GM12874 (cell line): ENCODE results near the gene FAM83G.

ENCODE experiments used
- TF ChIP-seq, protein P1 (sequence below): IDR thresholded peaks from 2 replicates; pipeline ENCODE4 v1.5.1; 2011; ENCODE audit warnings: low read depth, mild to moderate bottlenecking, control low read depth, low read length, moderate library complexity; ENCODE audit not compliant: insufficient read depth

The FAM83G gene

GRCh38 chr17:18949566-18949965, 55.0 kb downstream of the FAM83G start:
- TF ChIP-seq, protein P1, sequence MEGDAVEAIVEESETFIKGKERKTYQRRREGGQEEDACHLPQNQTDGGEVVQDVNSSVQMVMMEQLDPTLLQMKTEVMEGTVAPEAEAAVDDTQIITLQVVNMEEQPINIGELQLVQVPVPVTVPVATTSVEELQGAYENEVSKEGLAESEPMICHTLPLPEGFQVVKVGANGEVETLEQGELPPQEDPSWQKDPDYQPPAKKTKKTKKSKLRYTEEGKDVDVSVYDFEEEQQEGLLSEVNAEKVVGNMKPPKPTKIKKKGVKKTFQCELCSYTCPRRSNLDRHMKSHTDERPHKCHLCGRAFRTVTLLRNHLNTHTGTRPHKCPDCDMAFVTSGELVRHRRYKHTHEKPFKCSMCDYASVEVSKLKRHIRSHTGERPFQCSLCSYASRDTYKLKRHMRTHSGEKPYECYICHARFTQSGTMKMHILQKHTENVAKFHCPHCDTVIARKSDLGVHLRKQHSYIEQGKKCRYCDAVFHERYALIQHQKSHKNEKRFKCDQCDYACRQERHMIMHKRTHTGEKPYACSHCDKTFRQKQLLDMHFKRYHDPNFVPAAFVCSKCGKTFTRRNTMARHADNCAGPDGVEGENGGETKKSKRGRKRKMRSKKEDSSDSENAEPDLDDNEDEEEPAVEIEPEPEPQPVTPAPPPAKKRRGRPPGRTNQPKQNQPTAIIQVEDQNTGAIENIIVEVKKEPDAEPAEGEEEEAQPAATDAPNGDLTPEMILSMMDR: no peak

GRCh38 chr17:18948476-18949006, 56.0 kb downstream of the FAM83G start:
- TF ChIP-seq, protein P1: no peak

GRCh38 chr17:18947866-18948265, 56.7 kb downstream of the FAM83G start:
- TF ChIP-seq, protein P1: no peak

- TF ChIP-seq, protein P1: no peak
Measured at GRCh38 chr17:18946536-18946935, 58.0 kb downstream of the FAM83G start.

GRCh38 chr17:18944646-18945045, 59.9 kb downstream of the FAM83G start:
- TF ChIP-seq, protein P1: no peak

- TF ChIP-seq, protein P1: no peak
Measured at GRCh38 chr17:18938692-18939023, 65.9 kb downstream of the FAM83G start.

- TF ChIP-seq, protein P1: no peak
Measured at GRCh38 chr17:18937981-18938691, 66.4 kb downstream of the FAM83G start.
